Chondrocyte (in vitro differentiated cells): ENCODE data around the gene POP7. TPM values are rescaled to one million over a fixed set of nuclear protein-coding genes. Genes with fewer than 3 reads are reported as not detected.

Experiments used
- DNase-seq: peaks from one replicate; pipeline ENCODE4 v3.0.0; 2021; ENCODE audit warnings: mixed read lengths, low spot score
- H3K27ac Mint-ChIP-seq: one replicate; pipeline ENCODE4 v1.8.0; 2021; ENCODE audit warnings: mild to moderate bottlenecking, moderate library complexity, mixed read lengths; ENCODE audit not compliant: unreplicated experiment
- H3K27me3 Mint-ChIP-seq: 2 replicates; pipeline ENCODE4 v1.8.0; 2021; ENCODE audit warnings: low read depth, mixed read lengths
- H3K36me3 Mint-ChIP-seq: 2 replicates; pipeline ENCODE4 v1.8.0; 2021; ENCODE audit warnings: low read depth, mixed read lengths
- H3K4me1 Mint-ChIP-seq: 2 replicates; pipeline ENCODE4 v1.8.0; 2021; ENCODE audit warnings: low read depth, mild to moderate bottlenecking, mixed read lengths
- H3K4me3 Mint-ChIP-seq: one replicate; pipeline ENCODE4 v1.8.0; 2021; ENCODE audit warnings: mild to moderate bottlenecking, moderate library complexity, mixed read lengths; ENCODE audit not compliant: unreplicated experiment
- H3K9me3 Mint-ChIP-seq: 2 replicates; pipeline ENCODE4 v1.8.0; 2021; ENCODE audit warnings: low read depth, mixed read lengths
- CTCF ChIP-seq: fragments of 200-600 bp; sonication (generic); IDR thresholded peaks from 2 replicates; pipeline ENCODE4 v1.5.0; 2021; ENCODE audit warnings: antibody characterized with exemption, mild to moderate bottlenecking, moderate library complexity
- total RNA-seq: library from RNA; stranded (reverse); gene quantifications from 3 replicates; pipeline ENCODE4 v1.2.1, GENCODE V29; 2021

POP7 gene
- total RNA-seq, 1 donor from 2014 or later = 25.5 TPM

GRCh38 chr7:100685049-100685605, 20.8 kb upstream of the POP7 start:
- peaks cover 8% of the 10 kb centered on the region for H3K36me3 Mint-ChIP-seq

GRCh38 chr7:100685631-100686145, 20.2 kb upstream of the POP7 start:
- H3K4me1 Mint-ChIP-seq = no peaks in the 10 kb centered on the region
- no peaks in the 10 kb centered on the region for H3K9me3 Mint-ChIP-seq
- no peak for TF ChIP-seq CTCF
- H3K4me3 Mint-ChIP-seq = no peak overlapping the region
- H3K27ac Mint-ChIP-seq = no peak overlapping the region
- H3K27me3 Mint-ChIP-seq = no peaks in the 10 kb centered on the region
- no peak for DNase-seq
- peaks cover 8% of the 10 kb centered on the region for H3K36me3 Mint-ChIP-seq

More at GRCh38 chr7:100685049-100685605, 20.8 kb upstream of the POP7 start:
- DNase-seq = no peak
- H3K9me3 Mint-ChIP-seq = no peaks in the 10 kb centered on the region
- no peak for TF ChIP-seq CTCF
- no peak overlapping the region for H3K27ac Mint-ChIP-seq
- H3K27me3 Mint-ChIP-seq = no peaks in the 10 kb centered on the region
- H3K4me3 Mint-ChIP-seq = no peak overlapping the region
- no peaks in the 10 kb centered on the region for H3K4me1 Mint-ChIP-seq

- Mint-ChIP-seq H3K4me1 (no peaks in the 10 kb centered on the region), H3K27ac (no peak overlapping the region), H3K9me3 (no peaks in the 10 kb centered on the region), H3K27me3 (no peaks in the 10 kb centered on the region), H3K36me3 (peaks cover 8% of the 10 kb centered on the region), H3K4me3 (no peak overlapping the region)
- no peak for TF ChIP-seq CTCF
- DNase-seq = no peak
These were observed 19.6 kb upstream of the POP7 start for GRCh38 chr7:100686201-100686821.

- H3K4me1 Mint-ChIP-seq = peaks cover 4% of the 10 kb centered on the region
- H3K27ac Mint-ChIP-seq = no peak overlapping the region
- H3K27me3 Mint-ChIP-seq = no peaks in the 10 kb centered on the region
- no peak for TF ChIP-seq CTCF
- no peak overlapping the region for H3K4me3 Mint-ChIP-seq
- peaks cover 8% of the 10 kb centered on the region for H3K36me3 Mint-ChIP-seq
- H3K9me3 Mint-ChIP-seq = no peaks in the 10 kb centered on the region
- DNase-seq = no peak
These were observed 19.1 kb upstream of the POP7 start for GRCh38 chr7:100686822-100687211.

GRCh38 chr7:100687261-100687660, 18.7 kb upstream of the POP7 start:
- no peak for DNase-seq
- H3K4me3 Mint-ChIP-seq = no peak overlapping the region
- H3K27me3 Mint-ChIP-seq = no peaks in the 10 kb centered on the region
- no peak overlapping the region for H3K27ac Mint-ChIP-seq
- TF ChIP-seq CTCF = no peak
- peaks cover 8% of the 10 kb centered on the region for H3K36me3 Mint-ChIP-seq
- H3K9me3 Mint-ChIP-seq = no peaks in the 10 kb centered on the region
- peaks cover 8% of the 10 kb centered on the region for H3K4me1 Mint-ChIP-seq
